GM12878 (cell line): ENCODE data around the gene FABP2.

Source experiments
- BCLAF1 ChIP-seq: fragments of 450-650 bp; IDR thresholded peaks from 2 replicates; pipeline ENCODE4 v1.6.1; 2017; ENCODE audit warnings: antibody characterized with exemption, mild to moderate bottlenecking, moderate library complexity
- CEBPB ChIP-seq, 2 experiments: fragments of 150-350 bp in 1 of 2; IDR thresholded peaks; 2 replicates each; pipeline ENCODE4 v1.6.1; 2012 to 2014; ENCODE audit warnings: low read depth in 2 of 2, low read length in 2 of 2, borderline replicate concordance in 1 of 2, inconsistent platforms in 1 of 2
- CTCF ChIP-seq, 3 experiments: IDR thresholded peaks in 2 of 3; conservative IDR thresholded peaks in 1 of 3; 2 replicates each; pipeline ENCODE4 v1.5.1; 2011; ENCODE audit warnings: low read depth in 3 of 3, low read length in 3 of 3, mild to moderate bottlenecking in 3 of 3, control low read depth in 2 of 3, moderate library complexity in 2 of 3, inconsistent platforms in 1 of 3, mixed read lengths in 1 of 3; ENCODE audit not compliant: control insufficient read depth in 2 of 3, insufficient read depth in 1 of 3; ENCODE audit errors: extremely low read depth in 1 of 3
- POLR2A ChIP-seq: IDR thresholded peaks from 2 replicates; pipeline ENCODE4 v1.6.1; 2011; ENCODE audit warnings: low read depth, mild to moderate bottlenecking, low read length
- SMAD1 ChIP-seq: fragments of 450-650 bp; IDR thresholded peaks from 2 replicates; pipeline ENCODE4 v1.6.1; 2018; ENCODE audit warnings: mild to moderate bottlenecking, low read depth; ENCODE audit not compliant: partially characterized antibody
- TCF7 ChIP-seq: IDR thresholded peaks from 2 replicates; pipeline ENCODE4 v1.6.1; 2014; ENCODE audit warnings: antibody characterized with exemption, borderline replicate concordance
- TF ChIP-seq, protein P1 (sequence below): IDR thresholded peaks from 2 replicates; pipeline ENCODE4 v1.6.1; 2012; ENCODE audit warnings: mild to moderate bottlenecking, low read depth, low read length

DNA sequence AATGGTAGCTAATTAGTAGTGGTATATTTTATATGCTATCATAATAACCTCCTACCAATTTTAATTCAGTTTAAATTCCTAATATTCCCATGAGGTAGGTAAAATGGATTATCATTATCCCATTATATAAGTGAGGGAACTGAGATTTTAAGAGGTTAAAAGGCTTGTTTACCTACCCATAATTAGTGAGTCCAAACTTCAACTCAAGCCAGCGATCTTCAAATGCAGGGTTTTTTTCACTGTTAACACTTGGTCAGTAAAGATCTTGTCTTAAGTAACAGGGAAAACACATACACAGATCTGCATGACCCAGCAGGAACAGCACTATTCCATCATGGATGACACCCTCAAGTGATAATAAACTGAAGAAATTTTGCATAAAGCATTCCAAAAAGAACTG is 31.3 kb downstream of the FABP2 start:
- TF ChIP-seq SMAD1, result no peak
- TF ChIP-seq TCF7, result no peak
- TF ChIP-seq BCLAF1, result no peak
- TF ChIP-seq, protein P1, sequence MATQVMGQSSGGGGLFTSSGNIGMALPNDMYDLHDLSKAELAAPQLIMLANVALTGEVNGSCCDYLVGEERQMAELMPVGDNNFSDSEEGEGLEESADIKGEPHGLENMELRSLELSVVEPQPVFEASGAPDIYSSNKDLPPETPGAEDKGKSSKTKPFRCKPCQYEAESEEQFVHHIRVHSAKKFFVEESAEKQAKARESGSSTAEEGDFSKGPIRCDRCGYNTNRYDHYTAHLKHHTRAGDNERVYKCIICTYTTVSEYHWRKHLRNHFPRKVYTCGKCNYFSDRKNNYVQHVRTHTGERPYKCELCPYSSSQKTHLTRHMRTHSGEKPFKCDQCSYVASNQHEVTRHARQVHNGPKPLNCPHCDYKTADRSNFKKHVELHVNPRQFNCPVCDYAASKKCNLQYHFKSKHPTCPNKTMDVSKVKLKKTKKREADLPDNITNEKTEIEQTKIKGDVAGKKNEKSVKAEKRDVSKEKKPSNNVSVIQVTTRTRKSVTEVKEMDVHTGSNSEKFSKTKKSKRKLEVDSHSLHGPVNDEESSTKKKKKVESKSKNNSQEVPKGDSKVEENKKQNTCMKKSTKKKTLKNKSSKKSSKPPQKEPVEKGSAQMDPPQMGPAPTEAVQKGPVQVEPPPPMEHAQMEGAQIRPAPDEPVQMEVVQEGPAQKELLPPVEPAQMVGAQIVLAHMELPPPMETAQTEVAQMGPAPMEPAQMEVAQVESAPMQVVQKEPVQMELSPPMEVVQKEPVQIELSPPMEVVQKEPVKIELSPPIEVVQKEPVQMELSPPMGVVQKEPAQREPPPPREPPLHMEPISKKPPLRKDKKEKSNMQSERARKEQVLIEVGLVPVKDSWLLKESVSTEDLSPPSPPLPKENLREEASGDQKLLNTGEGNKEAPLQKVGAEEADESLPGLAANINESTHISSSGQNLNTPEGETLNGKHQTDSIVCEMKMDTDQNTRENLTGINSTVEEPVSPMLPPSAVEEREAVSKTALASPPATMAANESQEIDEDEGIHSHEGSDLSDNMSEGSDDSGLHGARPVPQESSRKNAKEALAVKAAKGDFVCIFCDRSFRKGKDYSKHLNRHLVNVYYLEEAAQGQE, result no peak
- no peak for TF ChIP-seq POLR2A
- TF ChIP-seq CEBPB (IDR thresholded peaks at IDR 0.05; ENCODE audit: borderline replicate concordance in 1 of 2, low read depth in 2 of 2, low read length in 2 of 2), result no peak
- no peak for TF ChIP-seq CTCF (IDR thresholded peaks at IDR 0.05 in 2 of 3, conservative IDR thresholded peaks at IDR 0.05 in 1 of 3; ENCODE audit: control insufficient read depth in 2 of 3, extremely low read depth in 1 of 3, insufficient read depth in 1 of 3, low read depth in 3 of 3, low read length in 3 of 3)
